B cell (primary cell): ENCODE results near the gene GLOD4.

Source experiments
- EZH2 ChIP-seq: IDR thresholded peaks from 2 replicates; pipeline ENCODE4 v1.6.1; 2012; ENCODE audit warnings: borderline replicate concordance, low read depth, mild to moderate bottlenecking, moderate library complexity, low read length; ENCODE audit not compliant: insufficient read depth, poor library complexity, severe bottlenecking
- TF ChIP-seq, protein P1 (sequence below): fragments of 200-600 bp; IDR thresholded peaks from one replicate; pipeline ENCODE4 v1.8.0; 2022; ENCODE audit warnings: antibody characterized with exemption, mild to moderate bottlenecking

DNA sequence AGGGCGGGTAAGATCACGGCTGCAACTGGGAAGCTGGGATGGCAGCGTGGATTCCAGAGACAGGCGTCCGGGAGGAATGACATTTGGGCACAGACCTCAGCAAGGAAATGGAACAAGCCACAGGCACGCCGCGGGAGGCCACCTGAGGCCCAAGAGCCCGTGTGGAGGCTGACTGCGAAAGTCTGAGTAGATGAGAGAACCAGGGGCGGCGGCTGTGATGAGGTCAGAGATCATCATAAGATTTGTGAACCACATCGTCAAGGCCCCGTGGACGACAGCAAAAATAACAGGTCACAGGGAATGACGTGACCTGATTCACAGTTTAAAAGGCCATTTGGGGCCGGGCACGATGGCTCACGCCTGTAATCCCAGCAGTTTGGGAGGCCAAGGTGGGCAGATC is 48.3 kb upstream of the GLOD4 start:
- TF ChIP-seq, protein P1, sequence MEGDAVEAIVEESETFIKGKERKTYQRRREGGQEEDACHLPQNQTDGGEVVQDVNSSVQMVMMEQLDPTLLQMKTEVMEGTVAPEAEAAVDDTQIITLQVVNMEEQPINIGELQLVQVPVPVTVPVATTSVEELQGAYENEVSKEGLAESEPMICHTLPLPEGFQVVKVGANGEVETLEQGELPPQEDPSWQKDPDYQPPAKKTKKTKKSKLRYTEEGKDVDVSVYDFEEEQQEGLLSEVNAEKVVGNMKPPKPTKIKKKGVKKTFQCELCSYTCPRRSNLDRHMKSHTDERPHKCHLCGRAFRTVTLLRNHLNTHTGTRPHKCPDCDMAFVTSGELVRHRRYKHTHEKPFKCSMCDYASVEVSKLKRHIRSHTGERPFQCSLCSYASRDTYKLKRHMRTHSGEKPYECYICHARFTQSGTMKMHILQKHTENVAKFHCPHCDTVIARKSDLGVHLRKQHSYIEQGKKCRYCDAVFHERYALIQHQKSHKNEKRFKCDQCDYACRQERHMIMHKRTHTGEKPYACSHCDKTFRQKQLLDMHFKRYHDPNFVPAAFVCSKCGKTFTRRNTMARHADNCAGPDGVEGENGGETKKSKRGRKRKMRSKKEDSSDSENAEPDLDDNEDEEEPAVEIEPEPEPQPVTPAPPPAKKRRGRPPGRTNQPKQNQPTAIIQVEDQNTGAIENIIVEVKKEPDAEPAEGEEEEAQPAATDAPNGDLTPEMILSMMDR, result no peak
- TF ChIP-seq EZH2, result no peak
